Heart left ventricle (tissue), 13 donors: ENCODE results near the gene CINP.

ENCODE experiments used
- CTCF ChIP-seq, 12 donors: fragments of 200-600 bp; sonication (generic) in 4 of 12; IDR thresholded peaks; one replicate each; pipeline versions ENCODE4 v1.5.0 to v1.8.0; 2018 to 2022; ENCODE audit warnings: antibody characterized with exemption in 12 of 12, mild to moderate bottlenecking in 5 of 12
- POLR2A ChIP-seq, 2 donors: fragments of 450-650 bp; IDR thresholded peaks; one replicate each; pipeline ENCODE4 v1.6.1; 2017; ENCODE audit warnings: antibody characterized with exemption in 2 of 2, mild to moderate bottlenecking in 2 of 2, moderate library complexity in 2 of 2
- donor health status: ischemic (EF 13 %, LVEDD 7.1; RV severe dilation, severe dysfunction).
- donor health status: DM: no; HTN: yes; CAD: no.
- donor health status: DM: no; HTN: no; CAD: no.
- donor health status: ischemic (EF 25% LVEDD 6.9; RV normal size, moderate dysfunction).
- donor health status: ischemic (EF 25% LVEDD 5.7; RV mildly dilated, moderate dysfunction).
- donor health status: ischemic (EF 35%, LVEDD 5.7; RV mildly dilated, moderate dysfunction).
- donor health status: nonischemic (EF 11% LVEDD 7.7; RV severe dilation, severe dysfunction).
- donor health status: DM: yes; HTN: yes; CAD: no.
- donor health status: PGD.
- donor health status: ischemic (EF 29% LVEDD 5.4; RV normal size, mild dysfunction).
- donor health status: nonischemic (EF 23%, LVEDD 6.1; RV moderate dilation, normal function).

GRCh38 chr14:102408724-102409123, 46.0 kb upstream of the CINP start:
- TF ChIP-seq CTCF (IDR thresholded peaks at IDR 0.05) (no peak), POLR2A (IDR thresholded peaks at IDR 0.05) (no peak)
